Ovary (tissue), 9 donors: ENCODE measurements around the gene GPR171. TPM values are rescaled to one million over a fixed set of nuclear protein-coding genes. Genes with fewer than 3 reads are reported as not detected.
"Not testable (repeated sequence)": the region's sequence is repeated elsewhere in the genome, so short reads cannot be mapped to it uniquely, and the experiment has no call there.

Source experiments
- DNase-seq, 5 donors: peaks; one replicate each; pipeline ENCODE4 v3.0.0-alpha.2; 2019 to 2020
- H3K27ac ChIP-seq, 2 donors: fragments of 200-600 bp; one replicate each; pipeline versions ENCODE4 v1.5.1 to v1.8.0; 2019 to 2022
- H3K27me3 ChIP-seq: fragments of 200-600 bp; one replicate; pipeline ENCODE4 v1.8.0; 2022
- H3K36me3 ChIP-seq: fragments of 200-600 bp; sonication (generic); one replicate; pipeline ENCODE4 v1.5.1; 2019
- H3K4me1 ChIP-seq: one replicate; pipeline ENCODE4 v1.8.1; 2013; ENCODE audit warnings: mild to moderate bottlenecking, moderate library complexity; ENCODE audit not compliant: insufficient read depth
- H3K4me3 ChIP-seq: fragments of 200-600 bp; sonication (generic); one replicate; pipeline ENCODE4 v1.5.1; 2017
- H3K9me3 ChIP-seq, 2 donors: fragments of 200-600 bp in 1 of 2; sonication (generic) in 1 of 2; one replicate each; pipeline versions ENCODE4 v1.5.1 to v1.8.1; 2013 to 2019; ENCODE audit warnings: mild to moderate bottlenecking in 1 of 2, moderate library complexity in 1 of 2
- CTCF ChIP-seq, 3 donors: fragments of 450-650 bp in 2 of 3; fragments of 200-600 bp in 1 of 3; IDR thresholded peaks; one replicate each; pipeline versions ENCODE4 v1.5.1 to v1.8.0; 2016 to 2022; ENCODE audit warnings: antibody characterized with exemption in 3 of 3, mild to moderate bottlenecking in 1 of 3
- EP300 ChIP-seq: sonication (generic); formaldehyde crosslinking; IDR thresholded peaks from one replicate; pipeline ENCODE4 v1.6.1; 2017; ENCODE audit warnings: antibody characterized with exemption
- POLR2A ChIP-seq: fragments of 450-650 bp; IDR thresholded peaks from one replicate; pipeline ENCODE4 v1.6.1; 2017; ENCODE audit warnings: antibody characterized with exemption, mild to moderate bottlenecking, moderate library complexity
- WGBS, 3 donors: extraction: QIAGEN DNeasy Blood & Tissue Kit in 1 of 3; methylation state at CpG; one replicate each; pipeline versions ENCODE4 v1.1.5 to v1.1.7; 2013 to 2017; 5-methylcytosine and 5-hydroxymethylcytosine counted together
- intact Hi-C, 4 donors: fragments of 100-400 bp; cut with DNase I; formaldehyde crosslinking; loops; one replicate each; pipeline versions ENCODE4 v1.11.0 to v1.15.1; 2022 to 2023
- polyA plus RNA-seq, 2 donors: library from polyadenylated mRNA; stranded (reverse); fragments of 200-250 nt in 1 of 2; fragments of 350-450 nt in 1 of 2; fragmentation: Illumina TruSeq in 1 of 2; extraction: RNeasy Lipid Tissue Mini Kit (QIAGEN cat#74804) in 1 of 2; gene quantifications; one replicate each; pipeline ENCODE4 v1.2.3, GENCODE V29; 2013 to 2014
- total RNA-seq, 7 donors: library from RNA; depleted of rRNA in 2 of 7; stranded (reverse); fragments of >200 nt in 2 of 7; fragmentation: NEBNext Ultra II Directional in 3 of 7; extraction: Animal tissue kit (Norgen Biotek cat#: 25700) in 3 of 7; gene quantifications; one replicate each; pipeline versions ENCODE4 v1.1.0 to v1.2.4, GENCODE V29; 2016 to 2023
- donor health status: DM: no; HTN: no; CAD: no; lungs with moderate emphysema.
- donor health status: DM: no; HTN: no; CAD: no.
- donor health status: Bipolar disorder and iron deficiency.
- donor health status: DM: yes; HTN: yes; CAD: no.
- donor health status: DM: no; HTN: no; CAD: no.
- donor health status: DM: yes; HTN: yes; CAD: no.

GPR171 gene
- total and polyA plus RNA-seq, 9 donors, result 0.21 to 2.6 (median 0.85) TPM; not detected in 3

GRCh38 chr3:151178208-151178845, 24.7 kb downstream of the GPR171 start:
- 82 to 92% (median 87%) methylated on average over 2 of the region's 2 CpGs for WGBS, 3 donors
- H3K27me3 ChIP-seq, result no peaks in the 10 kb centered on the region
- no peaks in the 10 kb centered on the region for H3K9me3 ChIP-seq
- no peak overlapping the region for H3K4me3 ChIP-seq
- no peak overlapping the region for H3K27ac ChIP-seq
- H3K36me3 ChIP-seq, result no peaks in the 10 kb centered on the region
- intact Hi-C loops, result no loop called here
- H3K4me1 ChIP-seq, result no peaks in the 10 kb centered on the region
- TF ChIP-seq CTCF (IDR thresholded peaks at IDR 0.05) (no peak), EP300 (no peak), POLR2A (no peak)
- no peak for DNase-seq

- H3K27ac ChIP-seq, result no peak overlapping the region
- WGBS, 3 donors, result 71 to 94% (median 93%) methylated on average over 2 of the region's 2 CpGs
- no peaks in the 10 kb centered on the region for H3K36me3 ChIP-seq
- H3K9me3 ChIP-seq, result no peaks in the 10 kb centered on the region
- no peaks in the 10 kb centered on the region for H3K4me1 ChIP-seq
- no peaks in the 10 kb centered on the region for H3K27me3 ChIP-seq
- H3K4me3 ChIP-seq, result no peak overlapping the region
- DNase-seq, result no peak
- intact Hi-C loops, result no loop called here
- TF ChIP-seq CTCF (IDR thresholded peaks at IDR 0.05), result no peak
- no peak for TF ChIP-seq EP300
- no peak for TF ChIP-seq POLR2A
Measured at GRCh38 chr3:151175952-151176351, 27.1 kb downstream of the GPR171 start.

- intact Hi-C loops, result no loop called here
- WGBS, 3 donors, result 54 to 61% (median 54%) methylated on average over 2 of the region's 2 CpGs
- Histone ChIP-seq H3K27ac (no peak overlapping the region), H3K4me1 (no peaks in the 10 kb centered on the region), H3K27me3 (no peaks in the 10 kb centered on the region), H3K36me3 (no peaks in the 10 kb centered on the region), H3K4me3 (no peak overlapping the region), H3K9me3 (no peaks in the 10 kb centered on the region)
- DNase-seq, result no peak
- no peak for TF ChIP-seq EP300
- TF ChIP-seq POLR2A, result no peak
- TF ChIP-seq CTCF (IDR thresholded peaks at IDR 0.05), result no peak
Measured at GRCh38 chr3:151174351-151174750, 28.7 kb downstream of the GPR171 start.

- Histone ChIP-seq H3K27me3 (no peaks in the 10 kb centered on the region), H3K27ac (no peak overlapping the region), H3K36me3 (no peaks in the 10 kb centered on the region), H3K9me3 (no peaks in the 10 kb centered on the region), H3K4me3 (no peak overlapping the region), H3K4me1 (no peaks in the 10 kb centered on the region)
- no peak for DNase-seq
- TF ChIP-seq POLR2A, result no peak
- TF ChIP-seq EP300, result no peak
- TF ChIP-seq CTCF (IDR thresholded peaks at IDR 0.05), result no peak
- WGBS, 3 donors, result 28 to 51% (median 30%) methylated on average over 5 of the region's 5 CpGs
- intact Hi-C loops, result no loop called here
Measured at GRCh38 chr3:151171145-151171757, 31.8 kb downstream of the GPR171 start.

GRCh38 chr3:151169948-151170679, 32.9 kb downstream of the GPR171 start:
- DNase-seq, H3K36me3 ChIP-seq, H3K27ac ChIP-seq, H3K9me3 ChIP-seq, H3K4me3 ChIP-seq, H3K4me1 ChIP-seq, H3K27me3 ChIP-seq, intact Hi-C loops: not testable (repeated sequence)
- 88 to 89% (median 89%) methylated on average over 9 of the region's 9 CpGs for WGBS, 3 donors
